Activated CD4-positive, alpha-beta T cell treated with anti-CD3 and anti-CD28 coated beads for 1 hour (primary cell): Measurements from ENCODE around the gene MEN1.

Experiments used
- DNase-seq: peaks from one replicate; pipeline ENCODE4 v3.0.0-alpha.2; 2020

The MEN1 gene

GRCh38 chr11:64759722-64760719 lies 50.3 kb downstream of the MEN1 start, which contains the start of gene PYGM:
Gene PYGM, minus strand, starts transcription at chr11:64759974. Its CDS starts 76 bp downstream, at chr11:64759898.
- DNase-seq, result no peak

GRCh38 chr11:64759131-64759721 lies 51.1 kb downstream of the MEN1 start:
- no peak for DNase-seq

GRCh38 chr11:64758330-64759079 lies 51.8 kb downstream of the MEN1 start:
- DNase-seq, result no peak

GRCh38 chr11:64757549-64758329 lies 52.6 kb downstream of the MEN1 start:
- no peak for DNase-seq

GRCh38 chr11:64755681-64756361 lies 54.5 kb downstream of the MEN1 start:
- DNase-seq, result no peak

- DNase-seq, result no peak
These were observed 55.3 kb downstream of the MEN1 start for GRCh38 chr11:64754919-64755662.

GRCh38 chr11:64754124-64754918 lies 56.0 kb downstream of the MEN1 start:
- DNase-seq, result no peak
